Fibroblast of the aortic adventitia (primary cell): ENCODE data around the gene PAQR4. TPM values are rescaled to one million over a fixed set of nuclear protein-coding genes. Genes with fewer than 3 reads are reported as not detected.

ENCODE experiments used
- DNase-seq: peaks from one replicate; pipeline ENCODE4 v3.0.0-alpha.2; 2010; ENCODE audit warnings: low read depth
- H3K4me3 ChIP-seq: 2 replicates; pipeline ENCODE4 v1.5.1; 2011; ENCODE audit warnings: low read depth, mild to moderate bottlenecking, control low read depth, low read length, moderate library complexity
- CTCF ChIP-seq: IDR thresholded peaks from 2 replicates; pipeline ENCODE4 v1.5.1; 2011; ENCODE audit warnings: mild to moderate bottlenecking, low read length, control low read depth, inconsistent platforms; ENCODE audit not compliant: insufficient read depth
- total RNA-seq: library from RNA; depleted of rRNA; stranded (reverse); fragments of >200 nt; gene quantifications from 2 replicates; pipeline ENCODE4 v1.2.3, GENCODE V29; 2012; ENCODE audit warnings: low replicate concordance

Gene PAQR4
- total RNA-seq, 1 donor, result 13.8 TPM

- no peak for DNase-seq
- H3K4me3 ChIP-seq, result no peak overlapping the region
- TF ChIP-seq CTCF, result no peak
These were observed 6.1 kb downstream of the PAQR4 start for GRCh38 chr16:2975161-2975795.

GRCh38 chr16:2976201-2976600 lies 7.1 kb downstream of the PAQR4 start:
- no peak for TF ChIP-seq CTCF
- DNase-seq, result no peak
- no peak overlapping the region for H3K4me3 ChIP-seq

GRCh38 chr16:2976673-2977072 lies 7.5 kb downstream of the PAQR4 start:
- H3K4me3 ChIP-seq, result no peak overlapping the region
- TF ChIP-seq CTCF, result no peak
- DNase-seq, result no peak

- no peak overlapping the region for H3K4me3 ChIP-seq
- no peak for TF ChIP-seq CTCF
- no peak for DNase-seq
These were observed 8.3 kb downstream of the PAQR4 start for GRCh38 chr16:2977440-2977839.

- H3K4me3 ChIP-seq, result peak overlapping the region; percentile 75
- no peak for DNase-seq
- no peak for TF ChIP-seq CTCF
These were observed 10.6 kb downstream of the PAQR4 start for GRCh38 chr16:2979669-2980226.

- DNase-seq, result peak; percentile 79
- peak within 1 kb of the TSS; percentile 86 for H3K4me3 ChIP-seq
- TF ChIP-seq CTCF, result no peak
These were observed 11.4 kb downstream of the PAQR4 start, which contains the start of gene PKMYT1 for GRCh38 chr16:2980227-2981176. Gene PKMYT1 (minus strand): TSS chr16:2980446. CDS start chr16:2979657, 789 bp downstream.
